HL-60/S4 treated with phorbol 12-myristate 13-acetate at 8.2 ng/mL for 4 days and 3 days (cell line): ENCODE measurements around the gene PTPRN2.

Experiments used
- in situ Hi-C: fragments of 300-500 bp; cut with MboI; formaldehyde crosslinking; loops from 2 replicates; pipeline ENCODE4 v1.15.0; 2022; ENCODE audit warnings: low sequenced_read_pairs

The PTPRN2 gene

GRCh38 chr7:157522954-157523353 lies 1064.7 kb downstream of the PTPRN2 start:
- in situ Hi-C loops = no loop called here

GRCh38 chr7:157522189-157522588 lies 1065.4 kb downstream of the PTPRN2 start:
- in situ Hi-C loops = no loop called here

- in situ Hi-C loops = no loop called here
Observed at GRCh38 chr7:157521752-157522151, 1065.9 kb downstream of the PTPRN2 start.

GRCh38 chr7:157521061-157521731 lies 1066.4 kb downstream of the PTPRN2 start:
- in situ Hi-C loops = no loop called here

GRCh38 chr7:157520249-157520648 lies 1067.4 kb downstream of the PTPRN2 start:
- in situ Hi-C loops = no loop called here

GRCh38 chr7:157519798-157520244 lies 1067.8 kb downstream of the PTPRN2 start:
- in situ Hi-C loops = no loop called here

- in situ Hi-C loops = no loop called here
Observed at GRCh38 chr7:157519246-157519645, 1068.4 kb downstream of the PTPRN2 start.

- in situ Hi-C loops = no loop called here
Observed at GRCh38 chr7:157518514-157519175, 1069.0 kb downstream of the PTPRN2 start.

GRCh38 chr7:157517782-157518513 lies 1069.7 kb downstream of the PTPRN2 start:
- in situ Hi-C loops = no loop called here

GRCh38 chr7:157516911-157517781 lies 1070.5 kb downstream of the PTPRN2 start:
- in situ Hi-C loops = no loop called here

GRCh38 chr7:157516311-157516710 lies 1071.3 kb downstream of the PTPRN2 start:
- in situ Hi-C loops = no loop called here

- in situ Hi-C loops = no loop called here
Observed at GRCh38 chr7:157515342-157516041, 1072.1 kb downstream of the PTPRN2 start.

- in situ Hi-C loops = no loop called here
Observed at GRCh38 chr7:157514746-157515145, 1072.9 kb downstream of the PTPRN2 start.

GRCh38 chr7:157514306-157514705 lies 1073.3 kb downstream of the PTPRN2 start:
- in situ Hi-C loops = no loop called here

GRCh38 chr7:157513682-157514081 lies 1073.9 kb downstream of the PTPRN2 start:
- in situ Hi-C loops = no loop called here

- in situ Hi-C loops = no loop called here
Observed at GRCh38 chr7:157513162-157513621, 1074.4 kb downstream of the PTPRN2 start.

GRCh38 chr7:157509226-157509625 lies 1078.4 kb downstream of the PTPRN2 start:
- in situ Hi-C loops = no loop called here

GRCh38 chr7:157508477-157508881 lies 1079.1 kb downstream of the PTPRN2 start:
- in situ Hi-C loops = no loop called here

- in situ Hi-C loops = no loop called here
Observed at GRCh38 chr7:157507987-157508386, 1079.6 kb downstream of the PTPRN2 start.

- in situ Hi-C loops = no loop called here
Observed at GRCh38 chr7:157506268-157506667, 1081.4 kb downstream of the PTPRN2 start.
